Endothelial cell of hepatic sinusoid (primary cell): Measurements from ENCODE around the gene MEIOSIN.
"Not testable (repeated sequence)": the region's sequence is repeated elsewhere in the genome, so short reads cannot be mapped to it uniquely, and the experiment has no call there.

Experiments used
- in situ Hi-C: cut with HindIII; loops from 2 replicates; pipeline ENCODE4 v1.10.0; 2017; ENCODE audit warnings: low sequenced_read_pairs

Gene MEIOSIN

GRCh38 chr19:45717131-45717982 is 15.9 kb upstream of the MEIOSIN start:
- in situ Hi-C loops: no loop called here

DNA sequence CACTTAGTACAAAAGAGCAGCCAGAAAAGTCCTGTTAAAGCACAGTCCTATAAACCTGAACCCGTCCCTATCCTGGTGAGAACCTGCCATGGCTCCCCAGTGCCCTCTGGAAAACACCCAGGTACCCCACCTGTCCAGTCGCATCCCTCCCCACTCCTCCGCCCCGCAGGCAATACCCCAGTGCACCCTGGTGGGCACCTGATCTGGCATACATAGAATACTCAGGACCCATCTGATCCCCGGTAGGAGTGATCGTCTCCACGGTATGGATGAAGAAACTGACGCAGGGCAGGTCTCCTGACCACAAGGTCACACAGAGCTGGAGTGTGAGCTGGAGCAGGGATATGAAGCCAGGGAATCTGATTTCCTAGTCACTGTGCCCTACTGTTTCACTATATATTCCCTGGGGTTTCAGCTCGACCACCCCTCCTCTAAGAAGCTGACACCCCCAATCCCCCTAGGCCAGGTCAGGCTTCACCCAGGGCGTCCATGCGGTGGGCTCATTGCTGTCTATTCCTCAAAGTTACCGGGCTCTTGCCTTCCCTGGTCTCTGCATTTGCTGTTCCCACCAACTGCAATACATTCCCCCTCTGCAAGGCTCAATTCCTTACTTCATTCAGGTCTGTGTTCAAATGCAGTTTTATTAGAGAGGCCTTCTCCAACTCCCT is 15.1 kb upstream of the MEIOSIN start:
- in situ Hi-C loops: no loop called here

DNA sequence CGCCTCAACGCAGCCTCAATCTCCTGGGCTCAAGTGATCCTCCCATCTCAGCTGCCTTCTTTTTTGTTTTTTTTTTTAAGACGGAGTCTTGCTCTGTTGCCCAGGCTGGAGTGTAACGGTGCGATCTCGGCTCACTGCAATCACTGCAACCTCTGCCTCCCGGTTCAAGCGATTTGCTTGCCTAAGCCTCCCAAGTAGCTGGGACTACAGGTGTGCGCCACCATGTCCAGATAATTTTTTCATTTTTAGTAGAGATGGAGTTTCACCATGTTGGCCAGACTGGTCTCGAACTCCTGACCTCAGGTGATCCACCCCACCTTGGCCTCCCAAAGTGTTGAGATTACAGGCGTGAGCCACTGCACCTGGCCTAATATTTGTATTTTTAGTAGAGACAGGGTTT is 13.2 kb upstream of the MEIOSIN start:
- in situ Hi-C loops: not testable (repeated sequence)

- in situ Hi-C loops: not testable (repeated sequence)
These were observed 4.6 kb upstream of the MEIOSIN start for GRCh38 chr19:45728683-45729082.

GRCh38 chr19:45729800-45730290 is 3.4 kb upstream of the MEIOSIN start:
- in situ Hi-C loops: loop anchor here (5.0 kb wide), 2 partner anchors 38 to 42 kb away; partner anchors contain the start of genes QPCTL and SNRPD2

DNA sequence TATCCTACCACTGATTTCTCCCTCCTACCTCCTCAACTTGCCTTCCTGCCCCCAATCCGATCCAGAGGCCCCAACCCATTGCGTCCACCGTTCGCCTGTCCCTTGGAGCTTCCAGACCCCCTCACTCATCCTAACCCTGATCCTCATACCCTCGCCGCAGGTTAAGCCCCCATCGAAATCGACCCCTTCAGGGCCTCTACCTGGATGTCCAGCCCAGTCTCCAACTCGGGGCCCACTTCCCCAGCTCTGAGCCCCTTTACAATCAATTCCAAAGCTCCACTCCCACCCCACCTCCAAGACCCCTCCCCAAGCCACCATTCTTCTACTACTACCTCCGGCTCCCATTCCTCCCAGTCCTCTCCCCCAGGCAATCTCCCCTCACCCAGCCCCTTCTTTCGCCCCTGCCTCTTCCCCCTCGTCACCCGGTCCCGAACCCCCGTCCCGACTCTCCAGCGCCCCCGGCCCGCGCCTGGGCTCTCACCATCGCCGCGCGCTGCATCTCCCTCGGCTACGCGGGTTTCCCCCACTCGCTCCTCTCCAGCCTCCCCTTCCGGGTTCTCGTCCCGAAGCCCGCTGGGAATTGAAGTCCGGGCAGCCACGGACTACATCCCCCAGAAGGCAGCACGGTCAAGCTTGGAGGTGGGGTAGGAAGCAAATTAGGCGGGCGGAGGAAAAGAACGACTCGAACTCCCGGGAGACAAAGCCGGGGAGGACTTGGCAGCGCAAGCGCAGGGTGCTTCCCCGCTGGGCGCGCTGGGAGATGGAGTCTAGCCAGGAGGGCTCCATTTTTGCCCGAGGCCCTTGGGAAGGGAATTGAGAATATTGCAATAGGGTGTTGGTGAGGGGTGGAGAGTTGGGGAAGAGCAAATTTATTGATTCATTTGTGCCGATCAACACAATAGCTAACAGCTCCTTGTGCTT is 2.6 kb upstream of the MEIOSIN start, which contains the start of gene FBXO46:
TSS of gene FBXO46 (minus strand) at position 529 of the 921 bp plus-strand sequence. CDS start 17,401 bp downstream, outside the sequence.
- in situ Hi-C loops: loop anchor here (5.0 kb wide), 2 partner anchors 38 to 42 kb away; partner anchors contain the start of genes QPCTL and SNRPD2

- in situ Hi-C loops: no loop called here
These were observed 6.5 kb downstream of the MEIOSIN start for GRCh38 chr19:45739498-45740439.

DNA sequence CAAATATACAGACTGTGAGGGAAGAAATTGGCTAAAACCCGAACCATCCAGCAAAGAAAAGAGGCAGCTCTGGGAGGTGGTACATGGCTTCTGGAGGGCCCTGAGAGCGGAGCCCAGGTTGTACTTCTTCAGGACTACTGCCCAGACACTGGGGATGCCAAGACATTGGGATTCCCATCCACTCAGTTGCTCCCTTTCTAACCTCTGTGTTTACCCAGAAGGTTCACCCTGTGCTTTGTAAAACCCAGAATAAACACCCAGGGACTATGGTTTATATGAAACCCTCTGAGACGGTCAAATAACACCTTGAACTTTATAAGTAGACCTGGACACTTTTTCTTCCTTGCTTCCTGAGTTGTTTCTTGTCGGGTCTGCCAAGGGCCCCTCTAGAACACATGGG is 9.7 kb downstream of the MEIOSIN start:
- in situ Hi-C loops: no loop called here

GRCh38 chr19:45745606-45746005 is 12.4 kb downstream of the MEIOSIN start:
- in situ Hi-C loops: no loop called here

DNA sequence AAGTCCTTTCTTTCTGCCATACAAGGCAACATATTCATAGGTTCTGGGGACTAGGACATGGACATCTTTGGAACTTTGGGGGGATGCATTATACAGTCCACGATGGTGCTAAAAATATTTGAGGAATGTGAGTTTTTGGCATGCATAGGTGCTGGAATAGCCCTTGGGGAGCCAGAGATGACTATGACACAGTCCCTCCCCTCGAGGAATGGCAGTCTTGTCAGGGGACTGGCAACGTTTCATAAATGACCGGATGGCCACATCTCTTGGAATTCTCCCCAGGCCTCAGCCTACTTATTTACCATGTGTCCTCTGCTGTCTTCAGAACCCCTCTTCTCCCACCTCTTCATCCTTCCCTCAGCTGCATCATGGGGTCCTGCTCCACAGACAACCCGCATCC is 13.6 kb downstream of the MEIOSIN start:
- in situ Hi-C loops: no loop called here

DNA sequence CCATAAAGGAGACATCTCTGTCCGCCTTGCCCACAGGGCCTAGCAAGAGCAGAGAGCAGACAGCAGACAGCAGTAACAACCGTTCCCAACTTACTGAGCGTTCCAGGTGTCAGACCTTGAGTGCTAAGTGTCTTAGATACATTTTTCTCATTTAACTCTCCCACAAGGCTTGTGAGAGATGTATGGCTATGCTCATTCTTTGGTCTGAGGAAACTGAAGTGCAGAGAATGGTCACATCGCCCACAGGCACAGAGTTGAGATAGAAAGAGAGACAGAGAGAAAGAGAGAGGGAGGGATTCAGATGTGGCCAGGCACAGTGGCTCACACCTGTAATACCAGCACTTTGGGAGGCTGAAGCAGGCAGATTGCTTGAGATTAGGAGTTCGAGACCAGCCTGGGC is 14.3 kb downstream of the MEIOSIN start:
- in situ Hi-C loops: no loop called here

- in situ Hi-C loops: not testable (repeated sequence)
These were observed 18.2 kb downstream of the MEIOSIN start for GRCh38 chr19:45751483-45751882.

DNA sequence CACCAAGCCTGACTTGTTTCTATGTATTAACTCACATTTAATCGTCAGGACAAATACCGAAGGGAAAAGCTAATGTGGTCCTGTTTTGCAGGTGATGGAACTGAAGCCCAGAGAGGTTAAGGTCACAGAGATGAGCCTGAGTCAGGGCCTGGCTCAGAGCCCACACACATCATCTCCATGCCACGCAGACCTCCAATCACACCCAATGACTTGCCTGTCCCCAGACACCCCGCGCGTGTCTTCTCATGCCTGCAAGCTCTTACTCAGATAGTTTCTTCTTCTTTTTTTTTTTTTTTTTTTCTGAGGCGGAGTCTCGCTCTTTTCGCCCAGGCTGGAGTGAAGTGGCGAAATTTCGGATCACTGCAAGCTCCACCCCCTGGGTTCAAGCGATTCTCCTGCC is 19.4 kb downstream of the MEIOSIN start:
- in situ Hi-C loops: no loop called here

DNA sequence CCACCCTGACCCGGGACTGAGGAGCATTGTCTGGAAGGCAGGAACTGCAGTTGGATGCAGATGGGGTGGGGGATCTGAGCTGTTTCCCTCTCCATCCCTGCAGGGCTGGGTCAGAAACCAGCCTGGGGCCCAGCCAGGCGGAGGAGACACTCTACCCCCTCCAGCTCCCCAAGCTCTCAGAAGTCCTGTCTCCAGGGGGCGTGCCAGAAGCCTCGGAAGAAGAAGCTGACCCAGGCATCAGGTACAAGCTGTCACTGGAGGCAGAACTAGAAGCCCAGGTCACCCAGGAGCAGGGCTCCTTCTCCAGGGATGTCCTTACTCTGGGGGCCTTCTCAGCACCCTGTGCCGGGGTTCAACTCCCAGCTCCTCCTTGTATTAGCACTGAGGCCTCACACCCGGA is 20.3 kb downstream of the MEIOSIN start:
- in situ Hi-C loops: no loop called here

GRCh38 chr19:45754323-45754722 is 21.1 kb downstream of the MEIOSIN start:
- in situ Hi-C loops: no loop called here

DNA sequence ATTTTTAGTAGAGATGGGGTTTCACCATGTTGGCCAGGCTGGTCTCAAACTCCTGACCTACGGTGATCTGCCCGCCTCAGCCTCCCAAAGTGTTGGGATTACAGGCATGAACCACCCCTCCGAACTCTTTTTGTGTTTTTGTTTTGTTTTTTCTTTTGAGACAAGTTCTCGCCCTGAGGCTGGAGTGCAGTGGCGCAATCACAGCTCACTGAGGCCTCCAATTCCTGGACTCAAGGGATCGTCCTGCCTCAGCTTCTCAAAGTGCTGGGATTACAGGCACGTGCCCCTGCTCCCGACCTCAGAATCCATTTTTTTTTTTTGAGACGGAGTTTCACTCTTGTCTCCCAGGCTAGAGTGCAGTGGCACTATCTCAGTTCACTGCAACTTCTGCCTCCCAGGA is 24.5 kb downstream of the MEIOSIN start:
- in situ Hi-C loops: no loop called here

- in situ Hi-C loops: no loop called here
These were observed 25.7 kb downstream of the MEIOSIN start for GRCh38 chr19:45758921-45759320.

DNA sequence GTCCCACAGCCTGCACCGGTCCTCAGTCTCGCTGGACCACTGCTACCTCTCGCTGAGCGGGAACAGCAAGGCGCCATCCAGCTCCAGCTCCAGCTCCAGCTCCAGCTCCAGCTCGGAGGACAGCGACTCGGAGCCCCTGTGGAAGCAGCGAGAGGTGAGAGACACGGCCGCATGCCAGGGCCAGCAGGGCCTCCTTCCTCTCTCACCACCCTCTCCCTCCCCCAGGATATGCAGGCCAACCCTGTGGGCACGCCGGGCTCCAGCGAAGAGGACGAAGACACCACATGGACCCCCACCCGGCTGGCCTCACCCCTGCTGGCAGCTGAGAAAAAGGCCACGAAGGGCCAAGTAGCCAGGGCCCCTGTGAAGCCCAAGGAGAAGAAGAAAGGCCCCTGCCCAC is 28.5 kb downstream of the MEIOSIN start:
- in situ Hi-C loops: no loop called here

GRCh38 chr19:45762870-45763631 is 29.8 kb downstream of the MEIOSIN start:
- in situ Hi-C loops: no loop called here
